Dendritic cell treated with granulocyte-macrophage colony-stimulating factor and Interleukin-4, amounts not matched to agents 40 ng/mL and 50 ng/mL, for 4 days (primary cell): ENCODE measurements around the gene FNDC10.

Experiments used
- H3K27ac Mint-ChIP-seq: one replicate; pipeline ENCODE4 v1.8.0; 2022; ENCODE audit warnings: mild to moderate bottlenecking, mixed read lengths
- H3K27me3 Mint-ChIP-seq: one replicate; pipeline ENCODE4 v1.8.0; 2022; ENCODE audit warnings: mild to moderate bottlenecking, mixed read lengths
- H3K36me3 Mint-ChIP-seq: one replicate; pipeline ENCODE4 v1.8.0; 2022; ENCODE audit warnings: low read depth, mixed read lengths
- H3K4me1 Mint-ChIP-seq: one replicate; pipeline ENCODE4 v1.8.0; 2022; ENCODE audit warnings: low read depth, mixed read lengths
- H3K4me3 Mint-ChIP-seq: one replicate; pipeline ENCODE4 v1.8.0; 2022; ENCODE audit warnings: mild to moderate bottlenecking, moderate library complexity, mixed read lengths
- H3K9me3 Mint-ChIP-seq: one replicate; pipeline ENCODE4 v1.8.0; 2022; ENCODE audit warnings: mixed read lengths
- intact Hi-C: fragments of 100-400 bp; cut with micrococcal nuclease; formaldehyde crosslinking; loops from one replicate; pipeline ENCODE4 v1.15.0; 2022

FNDC10 gene

GRCh38 chr1:1615256-1616044 is 15.5 kb upstream of the FNDC10 start, which contains the start of gene MIB2:
MIB2 (plus strand) TSS chr1:1615500; CDS start chr1:1623453, 7,953 bp downstream.
- H3K4me3 Mint-ChIP-seq: peak within 1 kb of the TSS; percentile 88
- intact Hi-C loops: loop anchor here (1.0 to 5.0 kb wide), 3 partner anchors 8 to 103 kb away; partner anchors contain the start of genes ATAD3A and SSU72
- H3K4me1 Mint-ChIP-seq: peaks cover 42% of the 10 kb centered on the region
- no peaks in the 10 kb centered on the region for H3K27me3 Mint-ChIP-seq
- H3K36me3 Mint-ChIP-seq: peaks cover 35% of the 10 kb centered on the region
- no peaks in the 10 kb centered on the region for H3K9me3 Mint-ChIP-seq
- H3K27ac Mint-ChIP-seq: peak within 1 kb of the TSS; percentile 93

DNA sequence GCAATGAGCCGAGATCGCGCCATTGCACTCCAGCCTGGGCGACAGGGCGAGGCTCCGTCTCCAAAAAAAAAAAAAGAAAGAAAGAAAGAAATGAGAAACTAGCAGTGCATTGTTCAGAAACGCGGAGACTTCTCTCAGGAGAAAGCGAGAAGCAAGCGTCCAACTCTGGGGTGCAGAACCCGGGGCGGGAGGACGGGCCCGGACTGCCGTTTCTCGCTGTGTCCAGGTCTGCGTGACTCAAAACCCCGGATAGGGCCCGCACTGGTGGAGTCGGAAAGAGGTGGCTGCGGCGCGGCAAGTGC is 15.0 kb upstream of the FNDC10 start:
- H3K4me3 Mint-ChIP-seq: peak overlapping the region; percentile 88
- H3K27ac Mint-ChIP-seq: peak overlapping the region; percentile 93
- intact Hi-C loops: loop anchor here (1.0 to 5.0 kb wide), 3 partner anchors 8 to 103 kb away; partner anchors contain the start of genes ATAD3A and SSU72
- no peaks in the 10 kb centered on the region for H3K9me3 Mint-ChIP-seq
- H3K36me3 Mint-ChIP-seq: peaks cover 35% of the 10 kb centered on the region
- H3K4me1 Mint-ChIP-seq: peaks cover 42% of the 10 kb centered on the region
- no peaks in the 10 kb centered on the region for H3K27me3 Mint-ChIP-seq

GRCh38 chr1:1614204-1614953 is 14.4 kb upstream of the FNDC10 start:
- H3K36me3 Mint-ChIP-seq: peaks cover 35% of the 10 kb centered on the region
- no peaks in the 10 kb centered on the region for H3K9me3 Mint-ChIP-seq
- H3K27me3 Mint-ChIP-seq: no peaks in the 10 kb centered on the region
- H3K27ac Mint-ChIP-seq: peak overlapping the region; percentile 93
- H3K4me1 Mint-ChIP-seq: peaks cover 42% of the 10 kb centered on the region
- H3K4me3 Mint-ChIP-seq: peak overlapping the region; percentile 88
- intact Hi-C loops: no loop called here

GRCh38 chr1:1613509-1614082 is 13.7 kb upstream of the FNDC10 start:
- no peaks in the 10 kb centered on the region for H3K27me3 Mint-ChIP-seq
- intact Hi-C loops: no loop called here
- peak overlapping the region; percentile 93 for H3K27ac Mint-ChIP-seq
- H3K4me1 Mint-ChIP-seq: peaks cover 42% of the 10 kb centered on the region
- no peaks in the 10 kb centered on the region for H3K9me3 Mint-ChIP-seq
- H3K4me3 Mint-ChIP-seq: peak overlapping the region; percentile 88
- H3K36me3 Mint-ChIP-seq: peaks cover 28% of the 10 kb centered on the region

DNA sequence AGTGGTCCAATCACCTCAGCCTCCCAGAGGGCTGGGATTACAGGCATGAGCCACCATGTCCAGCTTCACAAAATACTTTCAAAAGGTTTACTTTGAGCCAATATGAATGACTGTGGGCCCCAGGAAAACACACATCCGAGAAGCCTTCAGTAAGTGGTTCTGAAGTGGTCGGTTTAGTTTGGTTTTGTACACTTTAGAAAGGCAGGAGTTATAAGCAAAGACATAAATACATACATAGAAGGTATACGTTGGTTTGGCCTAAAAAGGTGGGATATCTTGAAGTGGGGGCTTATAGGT is 12.1 kb upstream of the FNDC10 start:
- intact Hi-C loops: no loop called here
- H3K9me3 Mint-ChIP-seq: no peaks in the 10 kb centered on the region
- H3K27ac Mint-ChIP-seq: no peak overlapping the region
- no peak overlapping the region for H3K4me3 Mint-ChIP-seq
- peaks cover 14% of the 10 kb centered on the region for H3K36me3 Mint-ChIP-seq
- peaks cover 41% of the 10 kb centered on the region for H3K4me1 Mint-ChIP-seq
- H3K27me3 Mint-ChIP-seq: no peaks in the 10 kb centered on the region

- H3K9me3 Mint-ChIP-seq: no peaks in the 10 kb centered on the region
- no peak overlapping the region for H3K27ac Mint-ChIP-seq
- no peaks in the 10 kb centered on the region for H3K27me3 Mint-ChIP-seq
- peaks cover 38% of the 10 kb centered on the region for H3K4me1 Mint-ChIP-seq
- peaks cover 13% of the 10 kb centered on the region for H3K36me3 Mint-ChIP-seq
- intact Hi-C loops: no loop called here
- no peak overlapping the region for H3K4me3 Mint-ChIP-seq
These were observed 10.9 kb upstream of the FNDC10 start for GRCh38 chr1:1610796-1611195.

DNA sequence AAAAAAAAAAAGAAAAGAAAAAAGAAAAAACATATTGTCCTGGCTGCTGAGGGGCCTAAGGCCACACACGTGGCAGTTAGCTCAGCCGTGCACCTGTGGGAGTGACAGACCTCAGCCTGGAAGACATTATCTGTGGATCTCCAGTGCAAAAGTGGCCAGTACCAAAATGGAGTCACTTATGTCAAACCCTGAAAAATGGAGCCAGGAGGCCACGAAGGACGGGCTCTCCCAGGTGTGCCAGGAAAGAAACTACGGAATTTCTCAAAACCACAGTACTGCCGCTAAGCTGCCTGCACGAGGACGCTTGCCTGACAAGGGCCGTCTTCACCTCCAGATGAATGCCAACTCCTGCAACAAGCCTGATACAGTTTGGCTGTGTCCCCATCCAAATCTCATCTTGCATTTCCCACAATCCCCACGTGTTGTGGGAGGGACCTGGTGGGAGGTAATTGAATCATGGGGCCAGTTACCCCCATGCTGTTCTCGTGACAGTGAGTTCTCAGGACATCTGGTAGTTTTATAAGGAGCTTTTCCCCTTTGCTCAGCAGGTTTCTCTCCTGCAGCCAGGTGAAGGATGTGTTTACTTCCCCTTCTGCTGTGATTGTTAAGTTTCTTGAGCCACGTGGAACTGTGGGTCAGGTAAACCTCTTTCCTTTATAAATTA is 10.0 kb upstream of the FNDC10 start:
- H3K27me3 Mint-ChIP-seq: no peaks in the 10 kb centered on the region
- intact Hi-C loops: no loop called here
- peaks cover 37% of the 10 kb centered on the region for H3K4me1 Mint-ChIP-seq
- H3K27ac Mint-ChIP-seq: no peak overlapping the region
- no peak overlapping the region for H3K4me3 Mint-ChIP-seq
- peaks cover 5% of the 10 kb centered on the region for H3K36me3 Mint-ChIP-seq
- H3K9me3 Mint-ChIP-seq: no peaks in the 10 kb centered on the region

DNA sequence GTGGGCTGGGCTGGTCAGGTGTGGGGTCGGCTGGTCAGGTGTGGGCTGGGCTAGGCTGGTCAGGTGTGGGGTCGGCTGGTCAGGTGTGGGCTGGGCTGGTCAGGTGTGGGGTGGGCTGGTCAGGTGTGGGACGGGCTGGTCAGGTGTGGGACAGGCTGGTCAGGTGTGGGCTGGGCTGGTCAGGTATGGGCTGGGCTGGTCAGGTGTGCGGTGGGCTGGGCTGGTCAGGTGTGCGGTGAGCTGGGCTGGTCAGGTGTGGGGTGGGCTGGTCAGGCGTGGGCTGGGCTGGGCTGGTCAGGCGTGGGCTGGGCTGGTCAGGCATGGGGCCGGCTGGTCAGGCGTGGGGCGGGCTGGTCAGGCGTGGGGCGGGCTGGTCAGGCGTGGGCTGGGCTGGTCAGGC is 6.3 kb upstream of the FNDC10 start:
- no peak overlapping the region for H3K27ac Mint-ChIP-seq
- no peaks in the 10 kb centered on the region for H3K27me3 Mint-ChIP-seq
- no peaks in the 10 kb centered on the region for H3K9me3 Mint-ChIP-seq
- intact Hi-C loops: no loop called here
- H3K4me3 Mint-ChIP-seq: no peak overlapping the region
- H3K4me1 Mint-ChIP-seq: peaks cover 35% of the 10 kb centered on the region
- H3K36me3 Mint-ChIP-seq: no peaks in the 10 kb centered on the region

GRCh38 chr1:1605724-1606123 is 5.8 kb upstream of the FNDC10 start:
- Mint-ChIP-seq H3K4me3 (no peak overlapping the region), H3K4me1 (peaks cover 40% of the 10 kb centered on the region), H3K36me3 (no peaks in the 10 kb centered on the region), H3K27ac (no peak overlapping the region), H3K9me3 (no peaks in the 10 kb centered on the region), H3K27me3 (peaks cover under 1% of the 10 kb centered on the region)
- intact Hi-C loops: no loop called here

GRCh38 chr1:1605034-1605591 is 5.2 kb upstream of the FNDC10 start:
- no peaks in the 10 kb centered on the region for H3K36me3 Mint-ChIP-seq
- peaks cover 2% of the 10 kb centered on the region for H3K27me3 Mint-ChIP-seq
- peak overlapping the region; percentile 41 for H3K27ac Mint-ChIP-seq
- intact Hi-C loops: no loop called here
- H3K4me3 Mint-ChIP-seq: no peak overlapping the region
- peaks cover 42% of the 10 kb centered on the region for H3K4me1 Mint-ChIP-seq
- no peaks in the 10 kb centered on the region for H3K9me3 Mint-ChIP-seq

DNA sequence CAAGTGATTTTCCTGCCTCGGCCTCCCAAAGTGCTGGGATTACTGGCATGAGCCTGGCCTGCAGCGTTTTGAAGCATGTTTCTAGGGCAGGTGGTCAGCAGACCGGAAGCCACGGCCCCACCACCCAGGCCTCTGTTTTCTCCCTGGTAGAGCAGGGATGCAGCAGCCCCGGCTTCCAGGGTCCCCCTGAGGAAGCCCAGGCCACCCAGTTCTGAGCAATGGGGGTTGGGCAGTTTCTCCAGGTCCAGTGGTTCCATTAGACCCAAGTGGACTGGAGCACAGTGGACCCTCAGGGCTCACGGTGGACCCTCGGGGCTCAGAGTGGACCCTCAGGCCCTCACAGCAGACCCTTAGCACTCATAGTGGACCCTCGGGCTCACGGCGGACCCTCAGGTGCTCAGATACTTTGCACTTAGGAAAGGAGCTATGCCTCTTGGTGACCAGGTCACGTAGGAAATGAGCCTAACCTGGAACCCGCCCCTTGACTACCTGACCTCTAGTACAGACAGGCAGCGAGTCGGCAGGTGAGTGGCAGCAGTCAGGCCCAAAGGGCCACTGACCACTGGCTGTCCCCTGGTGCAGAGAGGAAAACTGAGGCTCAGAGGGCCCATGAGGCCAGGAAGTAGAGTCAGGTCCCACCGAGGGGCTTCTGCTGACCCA is 4.6 kb upstream of the FNDC10 start:
- Mint-ChIP-seq H3K27me3 (peaks cover 2% of the 10 kb centered on the region), H3K27ac (peak overlapping the region; percentile 41), H3K36me3 (no peaks in the 10 kb centered on the region), H3K9me3 (no peaks in the 10 kb centered on the region), H3K4me3 (no peak overlapping the region), H3K4me1 (peaks cover 42% of the 10 kb centered on the region)
- intact Hi-C loops: no loop called here

DNA sequence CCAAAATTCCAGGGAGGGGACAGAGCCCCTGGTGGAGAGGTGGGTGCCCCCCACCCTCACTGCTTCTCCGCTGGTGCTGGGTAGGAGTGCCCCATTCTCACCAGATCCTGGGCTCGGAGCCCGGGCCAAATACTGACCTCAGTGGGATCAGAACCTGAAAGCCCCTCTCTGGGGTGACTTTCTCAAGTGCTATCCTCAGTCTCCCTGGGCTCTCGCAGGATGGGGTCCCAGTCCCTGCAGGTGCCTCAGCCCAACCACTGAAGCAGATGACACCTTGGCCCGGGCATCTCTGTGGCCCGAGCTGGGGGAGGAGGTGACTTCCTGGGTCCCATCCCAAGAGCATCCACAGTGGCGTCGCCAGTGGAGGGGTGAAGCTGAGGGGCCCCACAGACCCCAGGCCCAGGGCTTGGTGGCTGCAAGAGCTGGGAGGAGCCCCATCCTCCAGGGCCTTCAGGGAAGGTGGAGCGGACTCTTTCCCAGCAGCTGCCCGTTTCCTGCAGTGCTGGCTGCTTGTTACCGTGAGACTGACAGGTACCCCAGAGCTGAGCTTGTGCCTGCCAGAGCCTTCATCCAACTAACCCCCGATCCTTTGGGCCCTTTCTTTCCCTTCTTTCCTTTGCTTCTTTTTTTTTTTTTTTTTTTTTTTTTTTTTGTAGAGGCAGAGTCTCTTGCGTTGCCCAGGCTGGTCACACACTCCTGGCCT is 3.9 kb upstream of the FNDC10 start:
- Mint-ChIP-seq H3K4me3 (no peak overlapping the region), H3K9me3 (no peaks in the 10 kb centered on the region), H3K4me1 (peaks cover 46% of the 10 kb centered on the region), H3K36me3 (no peaks in the 10 kb centered on the region), H3K27me3 (peaks cover 6% of the 10 kb centered on the region), H3K27ac (no peak overlapping the region)
- intact Hi-C loops: no loop called here

GRCh38 chr1:1602968-1603506 is 3.1 kb upstream of the FNDC10 start:
- H3K9me3 Mint-ChIP-seq: no peaks in the 10 kb centered on the region
- H3K4me1 Mint-ChIP-seq: peaks cover 48% of the 10 kb centered on the region
- H3K27me3 Mint-ChIP-seq: peaks cover 9% of the 10 kb centered on the region
- H3K4me3 Mint-ChIP-seq: no peak overlapping the region
- intact Hi-C loops: no loop called here
- H3K27ac Mint-ChIP-seq: no peak overlapping the region
- H3K36me3 Mint-ChIP-seq: no peaks in the 10 kb centered on the region
